ENCODE data around the gene GABRD.

DNA sequence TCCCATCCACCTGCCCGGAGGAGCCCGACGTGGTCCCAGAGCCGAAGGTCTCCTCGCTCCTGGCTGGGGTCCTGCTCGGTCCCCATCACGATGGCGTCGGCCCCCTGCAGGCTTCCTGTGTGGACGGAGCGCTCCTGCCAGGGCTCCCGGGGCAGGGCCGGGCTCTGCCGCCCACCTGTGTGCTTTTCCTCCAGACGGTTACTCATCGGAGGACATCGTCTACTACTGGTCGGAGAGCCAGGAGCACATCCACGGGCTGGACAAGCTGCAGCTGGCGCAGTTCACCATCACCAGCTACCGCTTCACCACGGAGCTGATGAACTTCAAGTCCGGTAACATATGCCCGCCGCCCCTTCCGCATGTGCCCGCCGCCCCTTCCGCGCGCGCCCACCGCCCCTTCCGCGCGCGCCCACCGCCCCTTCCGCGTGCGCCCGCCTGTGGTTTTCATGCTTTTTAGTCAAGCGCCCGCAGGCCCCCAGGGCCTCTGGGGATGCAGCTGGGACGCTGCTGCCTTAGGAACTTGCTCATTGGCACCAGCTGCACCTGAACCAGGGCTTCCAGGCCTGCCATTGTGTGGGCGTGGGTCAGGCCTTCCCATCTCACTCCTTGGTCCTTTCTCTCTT, 8.9 kb downstream of the GABRD start:
- TF ChIP-seq, protein P1, sequence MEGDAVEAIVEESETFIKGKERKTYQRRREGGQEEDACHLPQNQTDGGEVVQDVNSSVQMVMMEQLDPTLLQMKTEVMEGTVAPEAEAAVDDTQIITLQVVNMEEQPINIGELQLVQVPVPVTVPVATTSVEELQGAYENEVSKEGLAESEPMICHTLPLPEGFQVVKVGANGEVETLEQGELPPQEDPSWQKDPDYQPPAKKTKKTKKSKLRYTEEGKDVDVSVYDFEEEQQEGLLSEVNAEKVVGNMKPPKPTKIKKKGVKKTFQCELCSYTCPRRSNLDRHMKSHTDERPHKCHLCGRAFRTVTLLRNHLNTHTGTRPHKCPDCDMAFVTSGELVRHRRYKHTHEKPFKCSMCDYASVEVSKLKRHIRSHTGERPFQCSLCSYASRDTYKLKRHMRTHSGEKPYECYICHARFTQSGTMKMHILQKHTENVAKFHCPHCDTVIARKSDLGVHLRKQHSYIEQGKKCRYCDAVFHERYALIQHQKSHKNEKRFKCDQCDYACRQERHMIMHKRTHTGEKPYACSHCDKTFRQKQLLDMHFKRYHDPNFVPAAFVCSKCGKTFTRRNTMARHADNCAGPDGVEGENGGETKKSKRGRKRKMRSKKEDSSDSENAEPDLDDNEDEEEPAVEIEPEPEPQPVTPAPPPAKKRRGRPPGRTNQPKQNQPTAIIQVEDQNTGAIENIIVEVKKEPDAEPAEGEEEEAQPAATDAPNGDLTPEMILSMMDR (IDR thresholded peaks at IDR 0.05) = no peak
- TF ChIP-seq POLR2A (IDR thresholded peaks at IDR 0.05) = no peak

All from esophagus squamous epithelium (tissue), 4 donors.